Body of pancreas (tissue), 4 donors: ENCODE data around the gene HLA-F. TPM values are rescaled to one million over a fixed set of nuclear protein-coding genes. Genes with fewer than 3 reads are reported as not detected.

Experiments
- ATAC-seq: fragments of 150-250 bp; one replicate; pipeline ENCODE4 v1.9.1; 2016
- DNase-seq, 4 donors: peaks; one replicate each; pipeline ENCODE4 v3.0.0-alpha.2; 2019
- H3K27ac ChIP-seq, 4 donors: fragments of 200-600 bp; sonication (generic); 1 replicate in 3 of 4; 2 replicates in 1 of 4; pipeline versions ENCODE4 v1.5.1 to v1.6.1; 2016 to 2019; ENCODE audit warnings: mild to moderate bottlenecking in 1 of 4, mixed read lengths in 1 of 4, moderate library complexity in 1 of 4
- H3K27me3 ChIP-seq, 2 donors: fragments of 200-600 bp; sonication (generic); one replicate each; pipeline ENCODE4 v1.6.0; 2016; ENCODE audit warnings: mild to moderate bottlenecking in 1 of 2
- H3K36me3 ChIP-seq, 2 donors: fragments of 200-600 bp; sonication (generic); replicated peaks in 1 of 2; 2 replicates each; pipeline ENCODE4 v1.5.1; 2016; ENCODE audit warnings: low read depth in 2 of 2; ENCODE audit not compliant: insufficient read depth in 1 of 2
- H3K4me1 ChIP-seq: fragments of 200-600 bp; sonication (generic); one replicate; pipeline ENCODE4 v1.6.0; 2016
- H3K4me3 ChIP-seq, 2 donors: fragments of 200-600 bp; sonication (generic); 1 replicate in 1 of 2; 2 replicates in 1 of 2; pipeline ENCODE4 v1.5.1; 2016 to 2019
- H3K9me3 ChIP-seq, 3 donors: fragments of 200-600 bp; sonication (generic); 1 replicate in 2 of 3; 2 replicates in 1 of 3; pipeline ENCODE4 v1.5.1; 2016
- POLR2A ChIP-seq, 3 donors: fragments of 450-650 bp; IDR thresholded peaks; one replicate each; pipeline ENCODE4 v1.6.1; 2016; ENCODE audit warnings: antibody characterized with exemption in 3 of 3, mild to moderate bottlenecking in 2 of 3
- WGBS, 2 donors: methylation state at CpG; one replicate each; pipeline ENCODE4 v1.1.5; 2017; 5-methylcytosine and 5-hydroxymethylcytosine counted together
- intact Hi-C: fragments of 100-400 bp; cut with DNase I; formaldehyde crosslinking; loops from one replicate; pipeline ENCODE4 v1.15.1; 2023
- total RNA-seq, 2 donors: library from RNA; depleted of rRNA; stranded (reverse); fragments of >200 nt; gene quantifications; one replicate each; pipeline ENCODE4 v1.1.0, GENCODE V29; 2016
- TF ChIP-seq, protein P1 (sequence below), 7 experiments: fragments of 450-650 bp in 4 of 7; fragments of 200-600 bp in 3 of 7; sonication (generic) in 3 of 7; IDR thresholded peaks; one replicate each; pipeline ENCODE4 v1.5.1; 2016 to 2019; ENCODE audit warnings: antibody characterized with exemption in 7 of 7

The HLA-F gene
- total RNA-seq, 2 donors from 2014 or later, result 25.4 to 51.7 TPM

DNA sequence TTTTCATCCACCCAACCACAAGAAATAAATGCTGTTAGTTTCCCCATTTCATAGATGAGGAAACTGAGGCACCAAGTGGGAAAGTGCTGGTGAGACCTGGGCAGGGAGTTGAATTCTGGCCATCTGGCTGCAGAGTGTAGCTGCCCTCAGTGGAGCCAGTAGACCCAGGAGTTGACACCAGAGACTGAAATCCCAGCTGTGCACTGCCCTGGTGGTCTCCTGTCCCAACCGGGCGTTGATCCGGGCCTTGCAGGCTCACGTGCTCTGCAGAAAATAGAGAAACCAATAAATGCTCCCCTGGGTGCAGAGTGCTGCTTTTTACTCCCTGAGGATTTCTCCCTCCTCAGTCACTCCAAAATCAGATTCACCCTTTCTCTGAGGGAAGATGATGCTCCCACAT is 18.4 kb downstream of the HLA-F start:
- Histone ChIP-seq H3K27me3 (no peaks in the 10 kb centered on the region), H3K36me3 (no peaks in the 10 kb centered on the region), H3K4me1 (no peaks in the 10 kb centered on the region), H3K27ac (no peak overlapping the region), H3K9me3 (no peaks in the 10 kb centered on the region), H3K4me3 (no peak overlapping the region)
- ATAC-seq, result no peak
- 91 to 100% methylated on average over 4 of the region's 4 CpGs for WGBS, 2 donors
- TF ChIP-seq, protein P1, sequence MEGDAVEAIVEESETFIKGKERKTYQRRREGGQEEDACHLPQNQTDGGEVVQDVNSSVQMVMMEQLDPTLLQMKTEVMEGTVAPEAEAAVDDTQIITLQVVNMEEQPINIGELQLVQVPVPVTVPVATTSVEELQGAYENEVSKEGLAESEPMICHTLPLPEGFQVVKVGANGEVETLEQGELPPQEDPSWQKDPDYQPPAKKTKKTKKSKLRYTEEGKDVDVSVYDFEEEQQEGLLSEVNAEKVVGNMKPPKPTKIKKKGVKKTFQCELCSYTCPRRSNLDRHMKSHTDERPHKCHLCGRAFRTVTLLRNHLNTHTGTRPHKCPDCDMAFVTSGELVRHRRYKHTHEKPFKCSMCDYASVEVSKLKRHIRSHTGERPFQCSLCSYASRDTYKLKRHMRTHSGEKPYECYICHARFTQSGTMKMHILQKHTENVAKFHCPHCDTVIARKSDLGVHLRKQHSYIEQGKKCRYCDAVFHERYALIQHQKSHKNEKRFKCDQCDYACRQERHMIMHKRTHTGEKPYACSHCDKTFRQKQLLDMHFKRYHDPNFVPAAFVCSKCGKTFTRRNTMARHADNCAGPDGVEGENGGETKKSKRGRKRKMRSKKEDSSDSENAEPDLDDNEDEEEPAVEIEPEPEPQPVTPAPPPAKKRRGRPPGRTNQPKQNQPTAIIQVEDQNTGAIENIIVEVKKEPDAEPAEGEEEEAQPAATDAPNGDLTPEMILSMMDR (IDR thresholded peaks at IDR 0.05), result no peak
- TF ChIP-seq POLR2A (IDR thresholded peaks at IDR 0.05), result no peak
- DNase-seq, result no peak
- intact Hi-C loops, result loop anchor here (5.0 kb wide), 1 partner anchor 91 kb away; no protein-coding TSS in a partner anchor

DNA sequence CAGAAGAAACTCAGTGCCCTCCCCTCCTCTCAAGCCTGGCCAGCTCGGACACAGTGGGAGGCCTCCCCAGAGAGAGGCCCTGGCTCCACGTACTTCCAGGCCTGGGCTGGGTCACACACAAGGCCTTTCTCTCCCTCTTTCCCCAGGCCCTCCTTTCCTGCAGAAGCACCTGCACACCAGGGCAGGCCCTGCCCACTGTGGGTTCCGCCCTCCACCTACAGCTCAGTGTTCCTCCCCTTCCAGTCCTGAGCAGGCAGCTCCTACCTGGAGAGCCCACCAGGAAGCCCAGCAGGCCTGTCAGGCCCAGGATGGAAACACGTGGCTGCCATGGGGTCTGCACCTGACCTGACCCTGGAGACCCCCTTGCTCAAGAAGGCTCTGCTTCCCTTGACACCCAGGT is 18.9 kb downstream of the HLA-F start:
- ATAC-seq (no peak), DNase-seq (no peak)
- Histone ChIP-seq H3K27ac (no peak overlapping the region), H3K4me3 (no peak overlapping the region), H3K27me3 (no peaks in the 10 kb centered on the region), H3K4me1 (no peaks in the 10 kb centered on the region), H3K9me3 (no peaks in the 10 kb centered on the region), H3K36me3 (no peaks in the 10 kb centered on the region)
- TF ChIP-seq, protein P1 (IDR thresholded peaks at IDR 0.05), result no peak
- TF ChIP-seq POLR2A (IDR thresholded peaks at IDR 0.05), result no peak
- intact Hi-C loops, result loop anchor here (5.0 kb wide), 1 partner anchor 90 kb away; no protein-coding TSS in a partner anchor
- WGBS, 2 donors, result 79% methylated on average over 3 to 4 of the region's 4 CpGs

DNA sequence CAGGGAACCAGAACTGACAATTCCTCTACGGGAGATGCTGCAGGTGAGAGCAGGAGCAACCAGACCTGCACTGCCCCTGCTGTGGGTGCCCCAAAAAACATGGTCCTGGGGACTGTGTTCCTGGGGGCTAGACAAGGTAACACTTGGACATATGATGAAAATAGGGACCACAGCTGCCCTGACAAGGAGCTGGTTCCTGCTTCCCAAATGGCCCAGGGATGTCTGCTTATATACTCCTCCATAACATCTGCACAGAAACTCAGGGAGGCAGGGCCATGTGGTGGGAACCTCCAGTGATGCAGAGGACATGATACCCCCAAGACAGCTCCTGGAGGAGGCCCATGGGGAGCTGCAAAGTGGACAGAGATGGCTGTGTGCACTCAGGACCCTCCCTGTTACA is 19.8 kb downstream of the HLA-F start:
- intact Hi-C loops, result loop anchor here (5.0 kb wide), 1 partner anchor 89 kb away; no protein-coding TSS in a partner anchor
- TF ChIP-seq, protein P1 (IDR thresholded peaks at IDR 0.05), result no peak
- TF ChIP-seq POLR2A (IDR thresholded peaks at IDR 0.05), result no peak
- Histone ChIP-seq H3K27me3 (no peaks in the 10 kb centered on the region), H3K4me3 (no peak overlapping the region), H3K27ac (no peak overlapping the region), H3K4me1 (peaks cover 7% of the 10 kb centered on the region), H3K36me3 (no peaks in the 10 kb centered on the region), H3K9me3 (no peaks in the 10 kb centered on the region)
- DNase-seq (no peak), ATAC-seq (no peak)
- WGBS, 2 donors, result 82 to 100% methylated on average over 1 of the region's 1 CpG

DNA sequence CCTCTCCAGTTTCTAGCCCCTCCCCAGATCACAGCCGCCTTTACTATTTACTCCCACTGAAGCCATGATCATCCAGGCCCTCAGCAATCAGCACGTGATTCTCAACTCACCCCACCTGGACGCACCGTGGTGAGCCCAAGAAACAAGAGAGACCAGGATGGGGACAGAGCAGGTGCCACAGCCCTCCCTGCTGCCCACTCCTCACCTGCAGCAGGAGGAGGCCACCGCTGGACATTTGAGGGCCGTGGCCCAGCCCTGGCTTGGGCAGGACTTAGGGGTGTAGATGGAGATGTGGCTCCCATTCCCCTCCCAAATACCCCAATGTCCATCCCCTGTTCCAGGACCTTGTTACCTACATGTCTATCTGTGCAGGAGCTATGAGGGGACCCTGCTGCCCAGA is 20.3 kb downstream of the HLA-F start:
- WGBS, 2 donors, result 84 to 89% methylated on average over 6 of the region's 6 CpGs
- H3K27me3 ChIP-seq, result no peaks in the 10 kb centered on the region
- intact Hi-C loops, result loop anchor here (5.0 kb wide), 1 partner anchor 89 kb away; no protein-coding TSS in a partner anchor

More for the DNA sequence above, 20.3 kb downstream of the HLA-F start:
- Histone ChIP-seq H3K36me3 (no peaks in the 10 kb centered on the region), H3K4me3 (no peak overlapping the region), H3K9me3 (no peaks in the 10 kb centered on the region), H3K4me1 (peaks cover 12% of the 10 kb centered on the region), H3K27ac (no peak overlapping the region)
- TF ChIP-seq POLR2A (IDR thresholded peaks at IDR 0.05), result no peak
- TF ChIP-seq, protein P1 (IDR thresholded peaks at IDR 0.05), result no peak
- no peak for ATAC-seq
- DNase-seq, result no peak
